ENCODE data around the gene CAP2.
A peak's percentile ranks its signal among the peaks of the same experiment; 100 is the strongest.
"Not testable (repeated sequence)": the region's sequence is repeated elsewhere in the genome, so short reads cannot be mapped to it uniquely, and the experiment has no call there.

Gene CAP2

GRCh38 chr6:17501982-17502704 is 108.7 kb downstream of the CAP2 start:
- DNase-seq (ENCODE audit: low spot score): no peak

GRCh38 chr6:17503051-17503450 is 109.7 kb downstream of the CAP2 start:
- DNase-seq (ENCODE audit: low spot score): no peak

- no peak for DNase-seq (ENCODE audit: low spot score)
Measured at GRCh38 chr6:17504005-17504404, 110.6 kb downstream of the CAP2 start.

GRCh38 chr6:17505062-17505476 is 111.7 kb downstream of the CAP2 start:
- peak; percentile 13 for DNase-seq (ENCODE audit: low spot score)

GRCh38 chr6:17505767-17506280 is 112.4 kb downstream of the CAP2 start:
- DNase-seq (ENCODE audit: low spot score): no peak

- no peak for DNase-seq (ENCODE audit: low spot score)
Measured at GRCh38 chr6:17506531-17506930, 113.1 kb downstream of the CAP2 start.

- DNase-seq (ENCODE audit: low spot score): no peak
Measured at GRCh38 chr6:17506962-17507361, 113.6 kb downstream of the CAP2 start.

- DNase-seq (ENCODE audit: low spot score): no peak
Measured at GRCh38 chr6:17511084-17511483, 117.7 kb downstream of the CAP2 start.

- DNase-seq (ENCODE audit: low spot score): no peak
Measured at GRCh38 chr6:17511580-17511979, 118.2 kb downstream of the CAP2 start.

- no peak for DNase-seq (ENCODE audit: low spot score)
Measured at GRCh38 chr6:17519120-17519519, 125.7 kb downstream of the CAP2 start.

GRCh38 chr6:17525637-17526036 is 132.2 kb downstream of the CAP2 start:
- DNase-seq (ENCODE audit: low spot score): no peak

- DNase-seq (ENCODE audit: low spot score): no peak
Measured at GRCh38 chr6:17527076-17527475, 133.7 kb downstream of the CAP2 start.

- DNase-seq (ENCODE audit: low spot score): no peak
Measured at GRCh38 chr6:17530321-17530835, 137.0 kb downstream of the CAP2 start.

- DNase-seq (ENCODE audit: low spot score): no peak
Measured at GRCh38 chr6:17536586-17536985, 143.2 kb downstream of the CAP2 start.

GRCh38 chr6:17542243-17542642 is 148.8 kb downstream of the CAP2 start:
- no peak for DNase-seq (ENCODE audit: low spot score)

GRCh38 chr6:17545681-17546080 is 152.3 kb downstream of the CAP2 start:
- DNase-seq (ENCODE audit: low spot score): not testable (repeated sequence)

- no peak for DNase-seq (ENCODE audit: low spot score)
Measured at GRCh38 chr6:17551383-17551958, 158.1 kb downstream of the CAP2 start.

GRCh38 chr6:17552861-17553260 is 159.5 kb downstream of the CAP2 start:
- no peak for DNase-seq (ENCODE audit: low spot score)

GRCh38 chr6:17556014-17556413 is 162.6 kb downstream of the CAP2 start:
- DNase-seq (ENCODE audit: low spot score): no peak

GRCh38 chr6:17562636-17563035 is 169.2 kb downstream of the CAP2 start:
- no peak for DNase-seq (ENCODE audit: low spot score)

- no peak for DNase-seq (ENCODE audit: low spot score)
Measured at GRCh38 chr6:17565399-17565798, 172.0 kb downstream of the CAP2 start.

- DNase-seq (ENCODE audit: low spot score): no peak
Measured at GRCh38 chr6:17574866-17575560, 181.6 kb downstream of the CAP2 start.

- no peak for DNase-seq (ENCODE audit: low spot score)
Measured at GRCh38 chr6:17577059-17577458, 183.7 kb downstream of the CAP2 start.

Measured in SW480 (cell line).